Fibroblast of pulmonary artery (primary cell): ENCODE data around the gene IL12B.

Experiments
- DNase-seq: peaks from one replicate; pipeline ENCODE4 v3.0.0-alpha.2; 2010; ENCODE audit warnings: low read depth
- H3K4me3 ChIP-seq: replicated peaks from 2 replicates; pipeline ENCODE4 v1.5.1; 2011; ENCODE audit warnings: low read depth, mild to moderate bottlenecking, control low read depth, low read length, moderate library complexity
- CTCF ChIP-seq: IDR thresholded peaks from 2 replicates; pipeline ENCODE4 v1.5.1; 2011; ENCODE audit warnings: mild to moderate bottlenecking, control low read depth, low read length, inconsistent platforms; ENCODE audit errors: missing control alignments

Gene IL12B

GRCh38 chr5:159339460-159339859 lies 9.2 kb upstream of the IL12B start:
- no peak for TF ChIP-seq CTCF

GRCh38 chr5:159338118-159338517 lies 7.8 kb upstream of the IL12B start:
- DNase-seq: no peak
- TF ChIP-seq CTCF: no peak
- H3K4me3 ChIP-seq: no peak overlapping the region

More at GRCh38 chr5:159339460-159339859, 9.2 kb upstream of the IL12B start:
- H3K4me3 ChIP-seq: no peak overlapping the region
- no peak for DNase-seq

- H3K4me3 ChIP-seq: no peak overlapping the region
- DNase-seq: peak; percentile 53
- no peak for TF ChIP-seq CTCF
Measured at GRCh38 chr5:159337016-159337955, 7.0 kb upstream of the IL12B start.

- DNase-seq: no peak
- TF ChIP-seq CTCF: no peak
- no peak overlapping the region for H3K4me3 ChIP-seq
Measured at GRCh38 chr5:159336586-159336985, 6.3 kb upstream of the IL12B start.

- DNase-seq: no peak
- no peak for TF ChIP-seq CTCF
- no peak overlapping the region for H3K4me3 ChIP-seq
Measured at GRCh38 chr5:159333545-159333925, 3.2 kb upstream of the IL12B start.

GRCh38 chr5:159332800-159333544 lies 2.7 kb upstream of the IL12B start:
- no peak for DNase-seq
- H3K4me3 ChIP-seq: no peak overlapping the region
- TF ChIP-seq CTCF: no peak
